Measurements from ENCODE around the gene KLHL35. TPM values are rescaled to one million over a fixed set of nuclear protein-coding genes. Genes with fewer than 3 reads are reported as not detected.

Gene KLHL35
- total RNA-seq, 2 experiments from 2014 or later, result 0.21 TPM; not detected in 1

DNA sequence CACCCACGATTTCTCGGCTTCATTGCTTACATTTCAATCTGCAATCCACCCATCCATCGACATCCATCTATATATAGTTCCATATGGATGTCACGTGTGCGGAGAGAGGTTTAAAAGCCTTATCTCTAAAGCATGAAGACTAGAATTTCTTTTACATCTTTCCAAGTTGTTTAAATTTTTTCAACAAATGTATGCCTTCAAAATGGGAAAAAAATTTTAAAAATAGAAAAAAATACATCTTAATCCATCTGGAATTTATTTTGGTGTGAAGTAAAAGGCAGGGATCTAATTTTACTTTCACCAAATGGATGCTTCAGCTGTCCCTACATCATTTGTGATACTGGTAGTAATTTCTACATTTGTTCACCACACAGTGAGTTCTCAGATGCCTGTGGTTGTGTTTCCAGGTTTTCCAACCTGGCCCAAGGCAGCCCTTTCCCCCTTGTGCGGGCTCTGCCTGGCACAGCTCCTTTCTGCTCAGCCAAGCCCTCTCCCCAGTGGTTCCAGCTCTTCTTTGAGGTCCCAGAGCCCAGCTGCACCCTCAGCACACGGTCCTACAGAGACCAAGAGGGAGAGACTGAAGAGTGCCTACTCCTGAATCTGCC is 37.6 kb upstream of the KLHL35 start:
- CTCF ChIA-PET (ENCODE audit: unreplicated experiment), result no interaction called here
- H3K4me2 ChIP-seq (ENCODE audit: low read length), result no peak overlapping the region
- H3K9me3 ChIP-seq (ENCODE audit: low read length), result no peaks in the 10 kb centered on the region
- H3K27ac ChIP-seq (ENCODE audit: low read depth, low read length, poor library complexity, severe bottlenecking), result no peak overlapping the region
- TF ChIP-seq, protein P1, sequence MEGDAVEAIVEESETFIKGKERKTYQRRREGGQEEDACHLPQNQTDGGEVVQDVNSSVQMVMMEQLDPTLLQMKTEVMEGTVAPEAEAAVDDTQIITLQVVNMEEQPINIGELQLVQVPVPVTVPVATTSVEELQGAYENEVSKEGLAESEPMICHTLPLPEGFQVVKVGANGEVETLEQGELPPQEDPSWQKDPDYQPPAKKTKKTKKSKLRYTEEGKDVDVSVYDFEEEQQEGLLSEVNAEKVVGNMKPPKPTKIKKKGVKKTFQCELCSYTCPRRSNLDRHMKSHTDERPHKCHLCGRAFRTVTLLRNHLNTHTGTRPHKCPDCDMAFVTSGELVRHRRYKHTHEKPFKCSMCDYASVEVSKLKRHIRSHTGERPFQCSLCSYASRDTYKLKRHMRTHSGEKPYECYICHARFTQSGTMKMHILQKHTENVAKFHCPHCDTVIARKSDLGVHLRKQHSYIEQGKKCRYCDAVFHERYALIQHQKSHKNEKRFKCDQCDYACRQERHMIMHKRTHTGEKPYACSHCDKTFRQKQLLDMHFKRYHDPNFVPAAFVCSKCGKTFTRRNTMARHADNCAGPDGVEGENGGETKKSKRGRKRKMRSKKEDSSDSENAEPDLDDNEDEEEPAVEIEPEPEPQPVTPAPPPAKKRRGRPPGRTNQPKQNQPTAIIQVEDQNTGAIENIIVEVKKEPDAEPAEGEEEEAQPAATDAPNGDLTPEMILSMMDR (conservative IDR thresholded peaks at IDR 0.05; ENCODE audit: low read length), result no peak
- DNase-seq (ENCODE audit: low spot score), result no peak
- H3K9me2 ChIP-seq (ENCODE audit: insufficient read depth, low read length), result no peaks in the 10 kb centered on the region
- POLR2A ChIA-PET, result no interaction called here
- no peaks in the 10 kb centered on the region for H3K36me3 ChIP-seq (ENCODE audit: insufficient read depth, low read length)
- no peak overlapping the region for H3K4me3 ChIP-seq (ENCODE audit: low read depth, low read length, poor library complexity, severe bottlenecking)
- peaks cover 17% of the 10 kb centered on the region for H3K4me1 ChIP-seq (ENCODE audit: insufficient read depth, low read length, poor library complexity, severe bottlenecking)
- intact Hi-C loops (cut with micrococcal nuclease; ENCODE audit: unreplicated experiment), result no loop called here
- no peaks in the 10 kb centered on the region for H3K79me2 ChIP-seq (ENCODE audit: insufficient read depth, low read depth, low read length)
- H2AFZ ChIP-seq (ENCODE audit: low read length), result no peak overlapping the region
- no TSS peak for BruUV-seq (replicated peaks)
- H4K20me1 ChIP-seq (ENCODE audit: insufficient read depth, low read length), result no peaks in the 10 kb centered on the region; the same call in 1 of the 2 replicates

DNA sequence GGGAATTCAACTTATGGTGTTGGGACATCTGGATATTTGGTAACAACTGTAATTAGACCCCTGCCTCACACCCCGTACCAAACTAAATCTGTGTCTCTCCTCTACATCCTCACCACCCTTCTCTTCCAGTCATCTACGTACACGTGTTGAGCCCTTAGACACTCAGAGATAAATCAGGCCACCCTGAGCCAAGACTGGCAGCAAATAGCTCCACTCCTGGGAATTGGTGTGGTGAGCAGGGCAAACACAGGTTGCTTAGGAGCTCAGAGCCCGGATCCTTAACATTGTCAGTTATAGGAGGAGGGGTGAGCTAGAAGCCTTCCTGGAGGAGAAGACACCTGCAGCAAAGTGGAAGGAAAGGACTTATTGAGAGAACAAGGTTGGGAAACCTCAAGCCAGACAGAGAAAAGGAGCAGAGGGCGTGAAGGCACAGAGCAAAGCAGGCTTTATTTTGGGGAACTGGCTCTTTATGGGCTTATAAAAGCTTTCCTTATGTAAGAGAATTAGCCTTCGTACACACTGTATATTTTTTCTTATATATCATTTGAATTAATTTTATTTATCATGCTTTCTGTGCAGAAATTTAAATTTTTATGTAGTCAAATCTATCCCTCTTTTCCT is 36.9 kb upstream of the KLHL35 start:
- POLR2A ChIA-PET, result no interaction called here
- Histone ChIP-seq H3K4me1 (ENCODE audit: insufficient read depth, low read length, poor library complexity, severe bottlenecking) (peaks cover 10% of the 10 kb centered on the region), H2AFZ (ENCODE audit: low read length) (no peak overlapping the region), H3K9me3 (ENCODE audit: low read length) (no peaks in the 10 kb centered on the region), H4K20me1 (ENCODE audit: insufficient read depth, low read length) (no peaks in the 10 kb centered on the region; the same call in 1 of the 2 replicates), H3K9me2 (ENCODE audit: insufficient read depth, low read length) (no peaks in the 10 kb centered on the region), H3K4me2 (ENCODE audit: low read length) (no peak overlapping the region), H3K36me3 (ENCODE audit: insufficient read depth, low read length) (no peaks in the 10 kb centered on the region), H3K4me3 (ENCODE audit: low read depth, low read length, poor library complexity, severe bottlenecking) (no peak overlapping the region), H3K79me2 (ENCODE audit: insufficient read depth, low read depth, low read length) (no peaks in the 10 kb centered on the region), H3K27ac (ENCODE audit: low read depth, low read length, poor library complexity, severe bottlenecking) (no peak overlapping the region)
- CTCF ChIA-PET (ENCODE audit: unreplicated experiment), result no interaction called here
- intact Hi-C loops (cut with micrococcal nuclease; ENCODE audit: unreplicated experiment), result no loop called here
- TF ChIP-seq, protein P1 (conservative IDR thresholded peaks at IDR 0.05; ENCODE audit: low read length), result no peak
- BruUV-seq (replicated peaks), result no TSS peak
- DNase-seq (ENCODE audit: low spot score), result no peak

DNA sequence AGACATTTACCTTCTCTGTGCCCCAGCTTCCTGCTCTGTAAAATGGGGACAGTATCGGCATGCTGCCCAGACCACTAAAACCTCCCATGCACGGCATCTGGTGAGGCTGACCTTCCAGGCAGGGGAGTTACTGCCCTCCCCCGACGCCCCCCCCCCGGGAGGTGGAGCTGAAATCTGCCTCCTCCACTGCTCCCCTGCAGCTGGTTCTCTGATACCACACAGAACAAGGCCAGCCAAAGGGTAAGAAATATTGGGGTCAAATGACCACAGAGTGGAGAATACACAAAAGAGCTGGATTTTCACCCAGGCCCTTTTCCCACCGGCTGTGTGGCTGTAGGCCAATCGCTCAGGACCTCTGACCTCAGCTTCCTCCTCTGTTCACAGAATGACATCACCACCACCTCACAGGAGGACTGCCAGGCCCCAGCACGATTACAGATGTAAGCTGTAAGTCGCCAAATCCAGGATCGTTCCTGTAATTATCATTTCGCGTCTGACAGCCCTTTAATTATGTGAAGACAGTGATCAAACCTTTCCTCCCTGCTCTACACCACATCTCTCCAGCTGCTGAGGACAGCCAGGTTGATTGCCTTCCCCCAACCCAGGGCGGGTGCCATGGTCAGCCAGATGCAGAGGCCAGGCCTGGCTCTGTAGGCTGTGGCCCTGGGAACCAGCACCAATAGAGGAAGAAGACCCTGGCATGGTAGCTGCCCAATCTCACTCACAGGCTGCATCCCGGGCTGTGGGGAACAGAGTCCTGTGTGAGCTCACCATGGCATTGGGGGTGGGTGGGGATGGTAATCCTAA is 35.7 kb upstream of the KLHL35 start:
- ChIA-PET POLR2A (no interaction called here), CTCF (ENCODE audit: unreplicated experiment) (interaction anchor here (0.5 kb wide), 1 partner anchor 85 kb away, joined by 5 read pairs; no protein-coding TSS in a partner anchor)
- Histone ChIP-seq H3K36me3 (ENCODE audit: insufficient read depth, low read length) (no peaks in the 10 kb centered on the region), H3K4me1 (ENCODE audit: insufficient read depth, low read length, poor library complexity, severe bottlenecking) (no peaks in the 10 kb centered on the region), H2AFZ (ENCODE audit: low read length) (no peak overlapping the region), H3K9me3 (ENCODE audit: low read length) (no peaks in the 10 kb centered on the region), H3K9me2 (ENCODE audit: insufficient read depth, low read length) (no peaks in the 10 kb centered on the region), H3K4me2 (ENCODE audit: low read length) (no peak overlapping the region), H3K79me2 (ENCODE audit: insufficient read depth, low read depth, low read length) (no peaks in the 10 kb centered on the region), H3K27ac (ENCODE audit: low read depth, low read length, poor library complexity, severe bottlenecking) (no peak overlapping the region), H3K4me3 (ENCODE audit: low read depth, low read length, poor library complexity, severe bottlenecking) (no peak overlapping the region), H4K20me1 (ENCODE audit: insufficient read depth, low read length) (no peaks in the 10 kb centered on the region; the same call in 1 of the 2 replicates)
- BruUV-seq (replicated peaks), result no TSS peak
- no peak for TF ChIP-seq EZH2phosphoT487 (IDR thresholded peaks at IDR 0.05; ENCODE audit: borderline replicate concordance, low read depth, low read length)
- intact Hi-C loops (cut with micrococcal nuclease; ENCODE audit: unreplicated experiment), result no loop called here
- no peak for DNase-seq (ENCODE audit: low spot score)
